ACC112 (cell line): ENCODE data around the gene THUMPD1.
"Not testable (repeated sequence)": the region's sequence is repeated elsewhere in the genome, so short reads cannot be mapped to it uniquely, and the experiment has no call there.

Experiments
- H2AFZ ChIP-seq: fragments of 200-600 bp; sonication (generic); one replicate; pipeline ENCODE4 v1.6.0; 2017; ENCODE audit warnings: antibody characterized with exemption, low read length; ENCODE audit not compliant: unreplicated experiment
- H3K27ac ChIP-seq: fragments of 200-600 bp; sonication (generic); 2 replicates; pipeline ENCODE4 v1.5.1; 2014; ENCODE audit warnings: low read depth, mild to moderate bottlenecking, antibody characterized with exemption, low read length, moderate library complexity
- H3K27me3 ChIP-seq: fragments of 200-600 bp; sonication (generic); 2 replicates; pipeline ENCODE4 v1.6.1; 2014; ENCODE audit warnings: mild to moderate bottlenecking, antibody characterized with exemption, low read length, moderate library complexity, mixed read lengths; ENCODE audit not compliant: insufficient read depth
- H3K36me3 ChIP-seq: fragments of 200-600 bp; sonication (generic); 2 replicates; pipeline ENCODE4 v1.6.1; 2016; ENCODE audit warnings: mild to moderate bottlenecking, antibody characterized with exemption, low read length, moderate library complexity, mixed read lengths; ENCODE audit not compliant: insufficient read depth
- H3K4me1 ChIP-seq: fragments of 200-600 bp; sonication (generic); one replicate; pipeline ENCODE4 v1.6.1; 2016; ENCODE audit warnings: low read length, mixed read lengths; ENCODE audit not compliant: insufficient read depth, unreplicated experiment, control insufficient read depth
- H3K4me3 ChIP-seq: fragments of 200-600 bp; sonication (generic); 2 replicates; pipeline ENCODE4 v1.5.1; 2014; ENCODE audit warnings: mild to moderate bottlenecking, low read depth, low read length
- H3K79me2 ChIP-seq: fragments of 200-600 bp; sonication (generic); one replicate; pipeline ENCODE4 v1.6.0; 2016; ENCODE audit warnings: low read length; ENCODE audit not compliant: control insufficient read depth, unreplicated experiment, insufficient read depth

The THUMPD1 gene

DNA sequence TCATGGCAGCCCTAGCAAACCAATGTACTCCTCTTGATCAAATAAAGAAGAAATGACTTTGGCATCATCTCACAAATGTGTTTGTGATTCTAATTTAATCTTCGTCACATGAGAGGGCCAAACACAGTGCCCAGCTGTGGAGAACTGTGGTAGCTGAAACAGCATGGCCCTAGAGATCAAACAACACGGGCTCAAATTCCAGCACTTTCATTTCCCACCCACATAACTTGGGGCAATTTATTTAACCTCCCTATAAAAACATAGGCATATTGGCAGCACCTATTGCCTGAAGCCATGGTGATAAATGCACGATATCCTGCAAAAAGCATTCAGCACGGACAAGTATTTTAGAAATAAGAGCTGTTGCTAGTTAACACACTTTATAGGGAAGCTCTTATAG lies 46.6 kb downstream of the THUMPD1 start:
- H2AFZ ChIP-seq: no peak overlapping the region
- H3K4me3 ChIP-seq: no peak overlapping the region
- H3K27ac ChIP-seq: no peak overlapping the region
- no peaks in the 10 kb centered on the region for H3K4me1 ChIP-seq
- H3K27me3 ChIP-seq: peaks cover 37% of the 10 kb centered on the region
- H3K79me2 ChIP-seq: no peaks in the 10 kb centered on the region
- no peaks in the 10 kb centered on the region for H3K36me3 ChIP-seq

DNA sequence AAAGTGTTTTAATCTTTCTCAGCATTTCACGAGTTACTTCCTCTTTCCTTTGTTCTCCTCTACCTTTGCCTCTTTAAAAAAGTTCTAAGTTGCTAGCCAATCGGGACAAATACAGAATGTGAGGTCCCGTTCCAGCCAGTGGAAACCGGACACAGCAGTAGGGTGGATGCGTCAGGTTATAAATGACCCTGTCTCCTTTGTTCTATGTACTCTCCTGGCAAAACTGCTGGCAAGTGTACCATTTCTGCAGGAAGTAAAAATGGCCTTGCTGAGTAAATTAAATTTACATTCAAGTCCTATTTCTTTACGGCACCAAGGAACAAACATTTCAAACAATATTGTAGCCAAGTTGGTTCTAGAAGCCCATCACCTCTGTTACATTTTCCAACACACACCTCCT lies 47.5 kb downstream of the THUMPD1 start:
- H3K27ac ChIP-seq, H3K36me3 ChIP-seq, H3K79me2 ChIP-seq: not testable (repeated sequence)

DNA sequence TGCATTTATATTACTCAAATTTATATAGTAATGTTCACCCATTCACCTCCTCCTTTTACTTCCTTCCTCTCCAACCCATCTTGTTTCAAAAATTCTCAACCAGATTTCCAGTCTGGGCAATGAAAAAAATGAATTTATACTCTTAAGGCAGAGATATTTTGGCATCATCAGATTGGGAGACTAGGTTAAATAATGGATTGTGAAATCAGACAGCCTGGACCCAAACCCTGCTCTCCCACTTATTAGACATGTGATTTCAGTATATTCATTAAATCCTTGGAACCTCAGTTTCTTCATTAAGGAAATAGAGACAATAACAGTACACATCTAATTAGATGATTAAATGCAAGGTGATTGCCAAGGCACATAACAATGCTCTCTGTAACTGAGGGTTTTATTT lies 52.0 kb downstream of the THUMPD1 start:
- Histone ChIP-seq H3K36me3 (no peaks in the 10 kb centered on the region), H3K79me2 (no peaks in the 10 kb centered on the region), H3K4me1 (no peaks in the 10 kb centered on the region), H3K4me3 (no peak overlapping the region), H2AFZ (no peak overlapping the region), H3K27ac (no peak overlapping the region), H3K27me3 (peaks cover 11% of the 10 kb centered on the region; the same call in 1 of the 2 replicates)

More for the DNA sequence above, 47.5 kb downstream of the THUMPD1 start:
- peaks cover 28% of the 10 kb centered on the region; the same call in 1 of the 2 replicates for H3K27me3 ChIP-seq
- H3K4me3 ChIP-seq, H2AFZ ChIP-seq, H3K4me1 ChIP-seq: not testable (repeated sequence)

DNA sequence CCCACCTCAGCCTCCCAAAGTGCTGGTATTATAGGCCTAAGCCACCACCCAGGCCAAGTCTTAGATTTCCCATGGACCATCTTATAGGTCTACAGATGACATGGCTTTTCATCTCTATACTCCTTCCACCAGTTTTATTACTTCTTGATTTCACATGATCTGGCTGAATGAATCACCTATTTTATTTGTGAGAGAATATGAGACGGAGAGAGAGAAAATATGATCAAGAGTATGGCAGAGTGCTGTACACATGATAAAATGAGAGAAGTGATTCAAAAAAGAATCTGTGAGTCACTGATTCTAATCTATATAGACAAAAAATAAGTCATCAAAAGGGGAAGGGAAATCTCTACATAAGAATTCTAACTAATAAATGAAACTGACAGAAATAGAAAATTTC lies 57.8 kb downstream of the THUMPD1 start:
- no peak overlapping the region for H2AFZ ChIP-seq
- H3K4me1 ChIP-seq: no peaks in the 10 kb centered on the region
- H3K4me3 ChIP-seq: no peak overlapping the region
- no peak overlapping the region for H3K27ac ChIP-seq
- H3K79me2 ChIP-seq: no peaks in the 10 kb centered on the region
- no peaks in the 10 kb centered on the region for H3K36me3 ChIP-seq
- H3K27me3 ChIP-seq: peaks cover 28% of the 10 kb centered on the region
